Measurements from ENCODE around the gene PAM.
A peak's percentile ranks its signal among the peaks of the same experiment; 100 is the strongest.

Gene PAM

DNA sequence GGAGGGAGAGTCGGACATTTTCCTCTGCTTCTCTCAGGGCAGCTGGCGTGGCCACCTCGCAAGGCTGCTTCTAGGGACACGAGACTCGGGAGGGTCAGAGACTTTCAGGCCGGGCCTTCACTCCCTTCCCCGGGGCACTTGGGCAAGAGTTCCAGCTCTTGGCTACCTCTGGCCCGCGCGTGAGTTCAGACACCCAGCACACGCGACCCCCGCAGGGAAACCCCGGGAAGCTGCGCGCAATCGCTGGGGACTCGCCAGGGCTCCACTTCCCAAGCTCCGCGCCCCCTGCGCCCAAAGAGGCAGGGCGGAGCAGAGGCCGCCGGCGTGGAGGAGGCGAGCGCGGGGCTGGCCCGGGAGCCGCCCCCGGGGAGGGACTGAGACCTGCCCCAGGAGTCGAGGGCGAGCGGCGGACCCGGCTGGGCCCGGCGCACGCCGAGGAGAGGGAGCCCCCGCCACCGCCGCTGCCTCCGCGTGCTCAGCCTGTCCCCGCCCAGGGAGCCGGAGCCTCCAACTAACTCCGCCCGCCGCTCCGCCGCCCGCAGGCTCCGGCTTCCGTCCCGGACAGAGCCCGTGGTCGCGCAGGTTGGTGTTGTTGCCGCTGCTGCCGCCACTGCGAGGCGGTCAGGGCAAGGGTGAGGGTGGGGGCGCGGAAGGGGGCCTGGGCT lies at the start of gene PAM:
TSS of gene PAM (plus strand) at position 539 of the 665 bp plus-strand sequence. CDS start 110,891 bp downstream, outside the sequence.
- TF ChIP-seq YY1 (IDR thresholded peaks at IDR 0.05; ENCODE audit: insufficient read depth, insufficient read length) (no peak), SUZ12 (IDR thresholded peaks at IDR 0.05; ENCODE audit: extremely low read depth, insufficient read depth, insufficient read length) (no peak), ZNF274 (IDR thresholded peaks at IDR 0.05; ENCODE audit: low read depth, low read length) (no peak)
- Histone ChIP-seq H3K9me3 (ENCODE audit: insufficient read depth, low read length) (no peaks in the 10 kb centered on the region), H3K9ac (ENCODE audit: insufficient read length, low read depth) (peak within 1 kb of the TSS; percentile 82), H3K4me3 (ENCODE audit: insufficient read length, low read depth) (peak within 1 kb of the TSS; percentile 80), H3K4me1 (ENCODE audit: insufficient read depth, insufficient read length) (peaks cover 4% of the 10 kb centered on the region), H3K27me3 (ENCODE audit: insufficient read depth, insufficient read length) (peaks cover 34% of the 10 kb centered on the region), H3K36me3 (ENCODE audit: insufficient read depth, insufficient read length, low read length) (no peaks in the 10 kb centered on the region)
- DNase-seq (ENCODE audit: low read depth, low spot score): peak; percentile 39

DNA sequence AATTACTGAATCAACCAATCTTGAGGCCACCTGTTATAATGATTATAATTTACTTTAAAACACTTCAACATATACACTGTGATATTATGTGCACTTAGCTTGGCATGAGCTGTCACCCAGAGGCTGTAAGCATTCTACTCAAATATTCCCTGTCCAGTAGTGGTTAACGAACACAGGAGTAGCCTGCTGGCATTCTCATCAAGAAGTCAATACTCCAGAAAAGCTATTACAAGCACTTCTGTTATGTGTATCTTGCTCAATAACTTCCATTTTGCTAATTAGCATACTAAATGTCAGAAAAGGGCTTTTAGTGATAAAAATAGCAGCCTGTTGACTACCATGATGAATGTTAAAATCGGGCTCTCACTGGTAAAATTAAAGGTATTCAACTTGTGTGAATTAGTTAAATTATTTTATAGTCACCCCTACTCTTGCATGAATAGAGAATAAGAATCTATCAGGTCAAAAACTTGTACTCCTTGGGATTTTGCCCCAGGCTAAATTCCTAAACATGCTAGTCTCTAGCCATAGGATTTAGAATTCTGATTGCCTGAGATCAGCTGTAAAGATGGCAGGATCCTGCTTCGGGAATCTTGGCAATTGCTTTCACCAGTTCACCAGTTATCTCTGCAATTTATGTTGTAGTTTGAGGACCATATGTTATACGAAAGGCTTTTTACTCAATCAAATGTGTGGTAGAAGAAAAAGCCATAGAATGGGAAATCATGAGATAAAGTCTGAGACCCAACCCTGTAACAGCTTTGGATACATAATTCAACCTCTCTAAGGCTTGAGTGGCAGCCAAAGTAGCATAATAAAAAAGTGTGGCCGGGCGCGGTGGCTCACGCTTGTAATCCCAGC lies 43.4 kb upstream of the PAM start:
- TF ChIP-seq YY1 (IDR thresholded peaks at IDR 0.05; ENCODE audit: insufficient read depth, insufficient read length): no peak
- no peak for TF ChIP-seq ZNF274 (IDR thresholded peaks at IDR 0.05; ENCODE audit: low read depth, low read length)
- TF ChIP-seq SUZ12 (IDR thresholded peaks at IDR 0.05; ENCODE audit: extremely low read depth, insufficient read depth, insufficient read length): no peak

GRCh38 chr5:102713278-102713677 lies 41.8 kb upstream of the PAM start:
- H3K4me3 ChIP-seq (ENCODE audit: insufficient read length, low read depth): no peak overlapping the region
- no peaks in the 10 kb centered on the region for H3K4me1 ChIP-seq (ENCODE audit: insufficient read depth, insufficient read length)
- H3K9me3 ChIP-seq (ENCODE audit: insufficient read depth, low read length): no peaks in the 10 kb centered on the region
- no peak overlapping the region for H3K9ac ChIP-seq (ENCODE audit: insufficient read length, low read depth)
- H3K36me3 ChIP-seq (ENCODE audit: insufficient read depth, insufficient read length, low read length): no peaks in the 10 kb centered on the region
- TF ChIP-seq YY1 (IDR thresholded peaks at IDR 0.05; ENCODE audit: insufficient read depth, insufficient read length) (no peak), ZNF274 (IDR thresholded peaks at IDR 0.05; ENCODE audit: low read depth, low read length) (no peak), SUZ12 (IDR thresholded peaks at IDR 0.05; ENCODE audit: extremely low read depth, insufficient read depth, insufficient read length) (no peak)
- DNase-seq (ENCODE audit: low read depth, low spot score): no peak
- H3K27me3 ChIP-seq (ENCODE audit: insufficient read depth, insufficient read length): no peaks in the 10 kb centered on the region

More for the DNA sequence above, 43.4 kb upstream of the PAM start:
- Histone ChIP-seq H3K4me1 (ENCODE audit: insufficient read depth, insufficient read length) (no peaks in the 10 kb centered on the region), H3K9ac (ENCODE audit: insufficient read length, low read depth) (no peak overlapping the region), H3K9me3 (ENCODE audit: insufficient read depth, low read length) (no peaks in the 10 kb centered on the region), H3K4me3 (ENCODE audit: insufficient read length, low read depth) (no peak overlapping the region), H3K27me3 (ENCODE audit: insufficient read depth, insufficient read length) (no peaks in the 10 kb centered on the region), H3K36me3 (ENCODE audit: insufficient read depth, insufficient read length, low read length) (no peaks in the 10 kb centered on the region)
- DNase-seq (ENCODE audit: low read depth, low spot score): no peak

DNA sequence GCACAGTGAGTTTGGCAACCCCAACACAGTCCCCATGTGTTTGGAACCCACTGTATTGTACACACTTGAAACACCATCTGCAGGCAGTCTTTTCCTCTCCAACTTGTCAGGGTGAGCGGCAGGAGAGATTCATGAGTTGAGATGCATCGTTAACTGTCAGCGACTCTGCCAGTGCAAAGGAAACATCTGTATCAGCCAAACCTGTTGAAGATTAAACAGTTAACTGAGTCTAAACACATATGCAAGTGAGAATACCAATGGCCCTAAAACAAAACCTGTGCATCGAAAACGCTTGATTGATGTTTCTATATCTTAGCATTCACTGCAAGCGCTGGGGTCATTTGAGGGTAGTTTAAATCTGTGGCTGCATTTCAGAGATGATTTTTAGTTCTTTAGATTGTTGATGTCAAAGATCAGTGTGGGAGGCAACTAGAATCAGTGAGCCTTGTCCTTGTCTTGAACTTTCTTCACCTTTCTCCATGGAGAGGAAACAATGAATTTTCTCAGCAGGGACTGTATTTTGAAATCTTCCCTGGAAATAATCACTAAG lies 41.3 kb upstream of the PAM start:
- DNase-seq (ENCODE audit: low read depth, low spot score): no peak
- TF ChIP-seq YY1 (IDR thresholded peaks at IDR 0.05; ENCODE audit: insufficient read depth, insufficient read length) (no peak), ZNF274 (IDR thresholded peaks at IDR 0.05; ENCODE audit: low read depth, low read length) (no peak), SUZ12 (IDR thresholded peaks at IDR 0.05; ENCODE audit: extremely low read depth, insufficient read depth, insufficient read length) (no peak)
- H3K4me3 ChIP-seq (ENCODE audit: insufficient read length, low read depth): no peak overlapping the region

DNA sequence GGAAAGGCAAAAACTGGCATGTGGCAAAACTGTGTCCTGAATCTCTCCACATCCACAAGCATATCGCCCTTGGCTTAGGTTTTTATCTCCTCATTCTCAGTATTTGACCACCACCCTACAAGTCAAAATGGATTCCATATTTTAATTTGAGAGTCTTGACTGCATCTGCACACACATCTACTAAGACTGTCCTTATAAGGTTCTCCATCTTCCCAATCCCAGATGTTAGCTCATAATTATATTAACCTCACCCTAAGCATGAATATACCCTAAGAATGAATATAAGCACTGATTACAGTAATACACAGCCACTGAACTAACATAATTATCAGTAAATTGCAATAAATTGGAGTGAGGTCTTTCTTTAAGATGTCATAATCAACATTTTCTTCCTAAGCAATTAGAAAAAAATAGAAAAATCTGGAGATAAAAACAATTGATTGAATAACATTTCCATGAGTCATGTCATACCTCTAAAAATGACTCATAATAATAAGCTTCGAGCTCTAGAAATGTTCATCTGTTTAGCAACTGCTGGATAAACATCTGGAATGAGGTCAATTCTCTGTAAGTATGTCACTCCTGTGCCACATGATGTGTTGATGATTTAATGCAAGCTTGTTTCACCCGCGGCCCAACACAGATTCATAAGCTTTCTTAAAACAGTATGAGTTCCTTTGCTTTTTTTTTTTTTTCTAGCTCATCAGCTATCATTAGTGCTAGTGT lies 39.9 kb upstream of the PAM start:
- Histone ChIP-seq H3K9ac (ENCODE audit: insufficient read length, low read depth) (no peak overlapping the region), H3K4me1 (ENCODE audit: insufficient read depth, insufficient read length) (no peaks in the 10 kb centered on the region), H3K27me3 (ENCODE audit: insufficient read depth, insufficient read length) (no peaks in the 10 kb centered on the region), H3K9me3 (ENCODE audit: insufficient read depth, low read length) (no peaks in the 10 kb centered on the region), H3K4me3 (ENCODE audit: insufficient read length, low read depth) (no peak overlapping the region), H3K36me3 (ENCODE audit: insufficient read depth, insufficient read length, low read length) (no peaks in the 10 kb centered on the region)
- no peak for DNase-seq (ENCODE audit: low read depth, low spot score)
- no peak for TF ChIP-seq SUZ12 (IDR thresholded peaks at IDR 0.05; ENCODE audit: extremely low read depth, insufficient read depth, insufficient read length)
- no peak for TF ChIP-seq ZNF274 (IDR thresholded peaks at IDR 0.05; ENCODE audit: low read depth, low read length)
- no peak for TF ChIP-seq YY1 (IDR thresholded peaks at IDR 0.05; ENCODE audit: insufficient read depth, insufficient read length)

More for the DNA sequence above, 41.3 kb upstream of the PAM start:
- Histone ChIP-seq H3K9me3 (ENCODE audit: insufficient read depth, low read length) (no peaks in the 10 kb centered on the region), H3K9ac (ENCODE audit: insufficient read length, low read depth) (no peak overlapping the region), H3K4me1 (ENCODE audit: insufficient read depth, insufficient read length) (no peaks in the 10 kb centered on the region), H3K27me3 (ENCODE audit: insufficient read depth, insufficient read length) (no peaks in the 10 kb centered on the region), H3K36me3 (ENCODE audit: insufficient read depth, insufficient read length, low read length) (no peaks in the 10 kb centered on the region)

GRCh38 chr5:102716017-102716416 lies 39.1 kb upstream of the PAM start:
- H3K27me3 ChIP-seq (ENCODE audit: insufficient read depth, insufficient read length): no peaks in the 10 kb centered on the region
- no peaks in the 10 kb centered on the region for H3K9me3 ChIP-seq (ENCODE audit: insufficient read depth, low read length)
- no peak overlapping the region for H3K9ac ChIP-seq (ENCODE audit: insufficient read length, low read depth)
- TF ChIP-seq SUZ12 (IDR thresholded peaks at IDR 0.05; ENCODE audit: extremely low read depth, insufficient read depth, insufficient read length) (no peak), ZNF274 (IDR thresholded peaks at IDR 0.05; ENCODE audit: low read depth, low read length) (no peak), YY1 (IDR thresholded peaks at IDR 0.05; ENCODE audit: insufficient read depth, insufficient read length) (no peak)
- H3K4me3 ChIP-seq (ENCODE audit: insufficient read length, low read depth): no peak overlapping the region
- no peak for DNase-seq (ENCODE audit: low read depth, low spot score)
- no peaks in the 10 kb centered on the region for H3K36me3 ChIP-seq (ENCODE audit: insufficient read depth, insufficient read length, low read length)
- H3K4me1 ChIP-seq (ENCODE audit: insufficient read depth, insufficient read length): no peaks in the 10 kb centered on the region
